H4 (cell line): Measurements from ENCODE around the gene MTOR. TPM values are rescaled to one million over a fixed set of nuclear protein-coding genes. Genes with fewer than 3 reads are reported as not detected.

ENCODE experiments used
- DNase-seq: peaks from one replicate; pipeline ENCODE4 v3.0.0-alpha.2; 2015; ENCODE audit warnings: low spot score
- total RNA-seq: library from RNA; depleted of rRNA; stranded (reverse); fragments of >200 nt; shearing (Covaris generic); gene quantifications from 2 replicates; pipeline ENCODE4 v1.2.3, GENCODE V29; 2014

MTOR gene
- total RNA-seq, 1 experiment from 2014 or later, result 28.2 TPM

GRCh38 chr1:11150326-11150725 lies 112.0 kb downstream of the MTOR start:
- DNase-seq, result no peak

GRCh38 chr1:11147197-11147770 lies 115.1 kb downstream of the MTOR start:
- DNase-seq, result no peak

- no peak for DNase-seq
Observed at GRCh38 chr1:11145741-11146140, 116.6 kb downstream of the MTOR start.

GRCh38 chr1:11144570-11145256 lies 117.6 kb downstream of the MTOR start:
- DNase-seq, result no peak

DNA sequence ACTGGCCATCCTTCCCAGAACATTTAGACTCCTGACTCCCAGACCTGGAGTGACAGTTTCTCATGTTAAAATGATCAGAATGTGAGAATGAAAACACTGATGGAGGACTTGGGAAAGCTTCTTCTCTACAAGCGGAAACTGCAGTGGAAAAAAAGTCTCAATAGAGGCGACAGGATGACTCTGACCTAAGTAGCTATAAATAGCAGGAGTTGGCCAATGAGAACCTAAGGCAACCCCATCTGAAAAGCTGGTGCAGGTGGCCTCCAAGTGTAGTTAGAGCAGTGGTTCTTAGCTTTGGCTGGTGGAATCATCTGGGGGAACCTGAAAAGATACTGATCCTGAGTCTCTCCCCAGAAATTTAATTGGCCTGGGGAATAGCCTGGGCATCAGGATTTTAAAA lies 118.4 kb downstream of the MTOR start:
- no peak for DNase-seq

DNA sequence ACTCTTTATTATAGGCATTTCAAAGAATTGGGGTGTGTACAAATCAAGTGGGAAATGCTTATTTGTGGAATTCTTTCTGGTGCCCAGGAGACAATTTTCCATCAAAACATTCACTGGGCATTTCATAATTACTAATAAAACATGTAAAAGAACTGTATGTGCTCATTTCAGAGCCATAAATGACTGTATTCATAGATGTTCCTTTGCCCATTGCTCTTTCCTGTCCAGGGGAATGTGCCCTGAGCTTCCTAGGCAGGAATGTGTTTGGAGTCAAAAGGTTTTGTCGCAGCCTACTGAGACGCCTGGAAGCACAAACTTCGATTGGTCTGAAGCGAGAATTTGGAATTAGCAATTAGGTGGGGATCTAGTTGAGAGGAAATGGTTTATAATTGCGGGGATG lies 119.0 kb downstream of the MTOR start:
- DNase-seq, result no peak

DNA sequence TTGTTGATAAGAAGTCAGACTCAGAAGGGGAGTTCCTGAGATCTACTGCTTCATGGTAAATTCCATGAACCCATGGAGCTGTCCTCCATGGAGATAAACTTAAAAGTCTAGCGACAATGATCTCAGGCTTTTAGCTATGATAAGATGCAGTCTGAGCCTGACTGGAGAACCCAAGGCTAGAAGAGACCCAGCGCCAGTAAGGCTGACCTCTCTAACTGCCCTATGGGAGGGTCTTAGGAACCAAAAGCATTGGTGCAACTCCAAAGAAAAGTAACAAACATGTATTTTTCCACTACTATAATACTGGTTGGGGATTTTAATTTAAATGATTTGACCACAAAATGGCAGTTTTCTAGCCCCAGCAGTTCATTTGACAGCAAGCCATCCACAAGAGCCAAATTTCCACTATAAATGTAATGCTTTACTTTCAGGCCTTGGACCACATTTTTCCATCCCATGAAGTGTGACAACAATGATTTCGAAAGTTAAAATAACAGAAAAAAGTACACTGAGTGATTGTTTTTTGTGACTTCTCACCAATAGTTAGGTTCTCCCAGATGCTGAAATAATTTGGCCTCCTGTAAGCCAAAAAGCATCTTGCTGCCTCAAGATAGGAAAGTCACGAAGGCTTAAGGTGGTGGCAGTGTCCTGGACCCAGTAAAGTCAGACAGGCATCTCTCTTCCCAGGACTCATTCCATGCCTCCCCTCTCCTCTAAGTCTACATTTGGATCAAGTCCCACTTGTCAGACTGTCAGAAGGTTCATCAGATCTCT lies 119.5 kb downstream of the MTOR start:
- DNase-seq, result no peak

GRCh38 chr1:11138952-11139351 lies 123.4 kb downstream of the MTOR start:
- DNase-seq, result no peak

DNA sequence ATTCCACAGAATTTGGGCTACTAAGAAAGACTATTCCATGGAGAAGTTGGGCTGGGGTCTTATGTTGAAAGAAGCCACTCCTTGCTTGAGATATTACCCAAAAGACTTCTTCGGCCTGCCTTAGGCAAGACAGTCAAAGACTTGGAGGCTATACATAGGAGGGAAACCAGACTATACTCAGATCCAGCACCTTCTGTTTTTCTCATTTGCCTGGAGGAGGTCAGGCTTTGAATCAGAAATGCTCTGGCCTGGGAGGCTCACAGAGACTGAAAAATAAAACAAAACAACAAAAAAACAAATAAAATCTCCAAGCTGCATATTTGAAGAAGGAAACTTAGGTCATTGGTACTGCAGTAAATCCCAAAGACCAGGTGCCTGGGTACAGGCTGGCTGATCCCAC lies 124.3 kb downstream of the MTOR start:
- DNase-seq, result no peak

DNA sequence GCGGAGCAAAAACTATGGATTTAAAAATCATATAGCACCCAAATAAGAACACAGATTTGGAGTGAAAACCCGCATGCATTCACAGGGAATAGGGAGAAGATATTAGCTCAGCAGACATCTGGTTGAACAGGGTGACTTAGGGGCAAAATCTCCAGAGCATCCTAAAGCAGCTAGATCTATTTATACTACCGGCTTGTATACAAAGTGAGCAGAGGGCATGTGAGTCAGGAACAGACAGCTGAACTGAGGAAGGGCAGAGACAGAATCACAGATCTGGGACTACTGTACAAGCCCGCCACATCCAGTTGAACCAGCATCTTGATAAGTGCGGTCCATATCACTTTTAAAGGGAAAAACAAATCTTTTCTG lies 127.5 kb downstream of the MTOR start:
- DNase-seq, result no peak

DNA sequence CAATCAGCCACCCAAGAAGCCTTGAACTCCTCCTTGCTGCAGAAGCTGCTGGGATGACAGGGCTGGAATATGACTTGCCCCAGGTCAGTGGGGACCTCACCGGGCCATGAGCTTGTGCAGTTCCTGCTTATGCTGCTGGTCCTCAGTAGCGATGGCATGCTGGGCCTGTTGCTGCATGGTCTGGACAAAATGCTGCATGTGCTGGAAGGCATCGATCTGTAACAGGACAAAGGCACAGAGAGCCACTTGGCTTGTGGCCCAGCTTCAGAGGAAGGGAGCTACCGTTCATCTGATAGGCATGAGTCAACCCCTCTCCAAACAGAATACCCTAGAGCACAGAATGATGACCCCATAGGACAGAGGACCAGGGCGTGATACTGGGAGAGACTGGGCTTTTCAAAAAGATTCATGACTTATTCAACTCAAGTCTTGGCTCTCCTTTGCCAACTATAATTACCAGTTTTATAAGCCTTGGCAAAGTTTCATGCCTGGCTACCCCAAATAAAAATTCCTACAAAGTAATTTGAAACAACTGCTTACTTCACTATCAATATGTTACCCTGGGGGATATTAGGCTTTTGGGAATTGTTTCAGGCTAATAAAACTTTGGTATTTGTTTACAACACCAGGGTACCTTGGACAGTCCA lies 128.0 kb downstream of the MTOR start:
- no peak for DNase-seq

DNA sequence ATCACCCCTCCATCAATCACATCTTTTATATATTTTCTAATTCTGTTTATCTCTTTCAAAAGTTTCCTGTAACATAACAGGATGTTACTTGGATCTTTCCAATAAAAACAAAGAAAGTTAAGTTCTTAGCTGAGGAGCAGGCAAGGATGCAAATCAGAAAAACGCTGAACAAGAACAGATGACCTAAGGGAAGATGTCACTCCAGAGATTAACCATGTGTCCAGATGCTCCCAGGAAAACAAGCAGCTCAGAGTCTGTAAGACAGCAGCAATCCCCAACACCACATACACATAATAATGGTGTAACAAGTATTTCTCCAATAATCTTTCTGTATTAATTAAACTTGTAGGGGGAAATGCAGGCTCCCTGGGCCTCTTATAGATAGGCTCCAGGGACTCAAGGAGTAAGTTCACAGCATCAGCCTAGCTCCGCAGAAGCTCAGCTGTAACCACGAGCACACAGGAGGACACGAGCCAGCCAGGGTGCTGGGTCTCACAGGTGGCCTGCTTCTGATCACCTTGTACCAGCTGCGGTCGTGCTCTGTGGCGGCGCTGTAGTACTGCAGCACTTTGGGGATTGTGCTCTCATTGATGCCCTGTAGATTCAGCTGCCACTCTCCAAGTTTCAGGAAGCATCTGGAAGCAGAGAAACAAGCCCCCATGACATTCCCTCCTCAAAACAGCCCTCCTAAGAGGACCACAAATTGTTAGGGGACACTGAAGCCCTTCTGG lies 129.6 kb downstream of the MTOR start:
- DNase-seq, result no peak

DNA sequence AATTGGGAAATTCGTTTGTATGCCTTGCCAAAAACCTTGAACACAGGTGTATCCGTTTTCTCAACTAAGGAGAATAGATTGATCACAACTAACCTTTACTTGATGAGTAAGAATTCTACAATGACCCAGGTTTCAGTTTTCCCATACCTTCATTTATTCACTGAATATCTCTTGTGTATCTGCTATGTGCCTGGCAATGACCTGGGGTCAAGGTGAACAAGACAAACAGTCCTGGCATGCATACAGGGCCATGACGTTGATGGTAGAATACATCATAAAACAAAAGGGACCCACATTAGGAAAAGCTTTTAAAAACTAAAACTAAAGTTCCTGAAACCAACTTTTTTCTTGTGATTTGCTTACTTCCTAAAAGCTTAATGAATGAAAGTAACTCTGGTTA lies 130.5 kb downstream of the MTOR start:
- DNase-seq, result no peak

- DNase-seq, result no peak
Observed at GRCh38 chr1:11130406-11130805, 131.9 kb downstream of the MTOR start.

DNA sequence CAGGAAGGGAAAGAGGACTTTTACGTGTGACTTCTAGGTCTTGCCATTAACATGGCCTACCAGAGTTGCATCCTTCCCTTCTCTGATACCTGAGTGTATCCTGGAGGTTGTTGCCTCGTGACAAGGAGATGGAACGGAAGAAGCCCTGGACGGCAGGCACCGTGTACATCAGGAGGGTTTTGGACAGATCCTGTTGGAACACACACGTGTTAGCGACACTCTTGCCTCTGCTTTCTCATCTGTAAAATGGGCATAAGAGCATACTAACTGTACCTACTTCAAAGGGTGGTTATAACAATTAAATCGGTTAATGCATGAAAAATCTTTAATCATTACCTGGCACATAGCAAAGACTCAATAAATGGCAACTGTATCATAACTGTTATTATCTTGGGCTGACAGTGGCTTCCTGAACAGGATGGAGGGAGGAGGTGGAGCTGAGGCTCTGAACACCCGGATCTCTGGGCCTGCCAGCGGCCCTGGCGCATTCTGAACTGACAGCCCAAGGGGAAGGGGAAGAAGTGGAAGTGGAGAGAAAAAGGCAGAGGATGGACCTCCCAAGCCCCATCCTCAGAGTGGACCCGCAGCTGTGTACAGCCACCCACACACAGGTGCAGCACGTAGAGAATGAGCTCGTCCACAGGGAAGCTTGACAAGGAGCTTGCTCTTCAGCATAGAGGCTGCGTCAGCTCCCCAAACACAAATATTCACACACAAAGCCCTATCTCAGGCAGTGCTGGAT lies 132.5 kb downstream of the MTOR start:
- DNase-seq, result no peak

- no peak for DNase-seq
Observed at GRCh38 chr1:11126569-11126968, 135.8 kb downstream of the MTOR start.

DNA sequence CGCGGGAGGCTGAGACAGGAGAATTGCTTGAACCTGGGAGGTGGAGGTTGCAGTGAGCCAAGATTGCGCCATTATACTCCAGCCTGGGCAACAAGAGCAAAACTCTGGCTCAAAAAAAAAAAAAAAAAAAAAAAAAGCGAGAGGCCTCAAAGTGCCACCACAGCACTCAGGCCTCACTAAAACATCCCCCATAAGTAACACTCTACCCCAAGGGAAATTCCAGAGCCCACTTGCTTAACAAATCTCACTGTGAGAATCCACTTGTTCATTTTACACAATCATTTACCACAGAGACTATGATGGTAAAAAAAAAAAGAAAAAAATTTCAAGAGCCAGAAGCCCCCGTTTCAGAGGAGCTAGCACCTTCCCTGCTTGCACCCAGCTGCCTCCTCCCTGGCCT lies 136.4 kb downstream of the MTOR start:
- no peak for DNase-seq

GRCh38 chr1:11124965-11125364 lies 137.4 kb downstream of the MTOR start:
- DNase-seq, result no peak

- DNase-seq, result no peak
Observed at GRCh38 chr1:11116318-11116717, 146.0 kb downstream of the MTOR start.

GRCh38 chr1:11114966-11115365 lies 147.4 kb downstream of the MTOR start:
- no peak for DNase-seq

DNA sequence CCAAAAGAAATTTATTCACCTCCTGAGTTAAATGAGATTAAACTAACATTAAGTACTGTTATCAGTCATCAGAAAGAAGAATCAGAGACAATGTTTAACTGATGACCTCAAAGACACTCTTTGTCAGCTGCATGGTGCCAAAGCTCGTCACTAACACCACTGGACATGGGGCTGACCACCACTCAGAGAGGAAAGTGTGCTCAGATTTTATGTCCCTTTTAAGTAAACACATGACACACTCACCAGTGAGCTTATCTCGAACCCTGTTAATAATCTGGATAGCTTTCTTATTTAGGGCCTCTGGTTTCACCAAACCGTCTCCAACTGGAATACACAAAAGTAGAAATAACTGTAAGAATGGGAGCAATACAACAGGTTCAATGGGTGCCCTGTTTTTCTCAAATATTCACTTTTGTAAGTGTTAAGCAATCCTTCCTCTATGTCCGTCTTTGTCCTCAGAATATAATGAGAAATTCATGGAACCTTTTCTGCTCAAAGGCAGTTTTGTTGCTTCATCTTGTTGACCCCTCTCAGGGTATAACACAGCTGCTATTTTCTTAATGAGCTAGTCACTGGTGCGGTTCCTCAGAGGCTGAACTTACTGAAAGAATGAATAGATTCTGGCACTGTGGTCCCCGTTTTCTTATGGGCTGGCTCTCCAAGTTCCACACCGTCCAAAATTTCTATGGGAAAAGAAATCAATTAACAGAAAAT lies 153.1 kb downstream of the MTOR start:
- DNase-seq, result no peak
